Endometrial microvascular endothelial cells (primary cell): Measurements from ENCODE around the gene IGFBP2. TPM values are rescaled to one million over a fixed set of nuclear protein-coding genes. Genes with fewer than 3 reads are reported as not detected.
"Not testable (repeated sequence)": the region's sequence is repeated elsewhere in the genome, so short reads cannot be mapped to it uniquely, and the experiment has no call there.

Experiments used
- in situ Hi-C: cut with HindIII; loops from 2 replicates; pipeline ENCODE4 v1.10.0; 2017; ENCODE audit warnings: low sequenced_read_pairs, low pct_unique_long_range_greater_than_20kb; ENCODE audit errors: inconsistent ontology term
- total RNA-seq: library from RNA; depleted of rRNA; stranded (reverse); fragments of >200 nt; gene quantifications from one replicate; pipeline ENCODE4 v1.2.3, GENCODE V29; 2015; ENCODE audit errors: inconsistent ontology term

The IGFBP2 gene
- total RNA-seq = 97.8 TPM

- in situ Hi-C loops = no loop called here
These were observed at the start of gene IGFBP2 for GRCh38 chr2:216632952-216633615. Gene IGFBP2 (plus strand): TSS chr2:216633420. CDS start chr2:216633524, 104 bp downstream.

- in situ Hi-C loops = no loop called here
These were observed 49.6 kb upstream of the IGFBP2 start for GRCh38 chr2:216583606-216584005.

GRCh38 chr2:216584112-216584511 is 49.1 kb upstream of the IGFBP2 start:
- in situ Hi-C loops = no loop called here

GRCh38 chr2:216585441-216585840 is 47.8 kb upstream of the IGFBP2 start:
- in situ Hi-C loops = no loop called here

- in situ Hi-C loops = no loop called here
These were observed 44.1 kb upstream of the IGFBP2 start for GRCh38 chr2:216588861-216589710.

GRCh38 chr2:216589791-216590190 is 43.4 kb upstream of the IGFBP2 start:
- in situ Hi-C loops = no loop called here

GRCh38 chr2:216590780-216591179 is 42.4 kb upstream of the IGFBP2 start:
- in situ Hi-C loops = no loop called here

GRCh38 chr2:216591480-216591879 is 41.7 kb upstream of the IGFBP2 start:
- in situ Hi-C loops = no loop called here

GRCh38 chr2:216594081-216594480 is 39.1 kb upstream of the IGFBP2 start:
- in situ Hi-C loops = no loop called here

- in situ Hi-C loops = no loop called here
These were observed 36.8 kb upstream of the IGFBP2 start for GRCh38 chr2:216596236-216596979.

- in situ Hi-C loops = no loop called here
These were observed 36.2 kb upstream of the IGFBP2 start for GRCh38 chr2:216596980-216597509.

- in situ Hi-C loops = not testable (repeated sequence)
These were observed 35.4 kb upstream of the IGFBP2 start for GRCh38 chr2:216597825-216598224.

- in situ Hi-C loops = no loop called here
These were observed 31.4 kb upstream of the IGFBP2 start for GRCh38 chr2:216601632-216602409.

- in situ Hi-C loops = no loop called here
These were observed 30.0 kb upstream of the IGFBP2 start for GRCh38 chr2:216603010-216603883.

- in situ Hi-C loops = no loop called here
These were observed 29.4 kb upstream of the IGFBP2 start for GRCh38 chr2:216603884-216604245.

GRCh38 chr2:216604458-216604857 is 28.8 kb upstream of the IGFBP2 start:
- in situ Hi-C loops = no loop called here

- in situ Hi-C loops = no loop called here
These were observed 26.5 kb upstream of the IGFBP2 start for GRCh38 chr2:216606551-216607276.
